ENCODE data around the gene RALGPS1. TPM values are rescaled to one million over a fixed set of nuclear protein-coding genes. Genes with fewer than 3 reads are reported as not detected.

Gene RALGPS1
- total and polyA plus RNA-seq, 2 of the 8 experiments (the other 6 are each of a cell fraction or from before 2014, with no cell fraction given) = 20.0 to 23.5 TPM

DNA sequence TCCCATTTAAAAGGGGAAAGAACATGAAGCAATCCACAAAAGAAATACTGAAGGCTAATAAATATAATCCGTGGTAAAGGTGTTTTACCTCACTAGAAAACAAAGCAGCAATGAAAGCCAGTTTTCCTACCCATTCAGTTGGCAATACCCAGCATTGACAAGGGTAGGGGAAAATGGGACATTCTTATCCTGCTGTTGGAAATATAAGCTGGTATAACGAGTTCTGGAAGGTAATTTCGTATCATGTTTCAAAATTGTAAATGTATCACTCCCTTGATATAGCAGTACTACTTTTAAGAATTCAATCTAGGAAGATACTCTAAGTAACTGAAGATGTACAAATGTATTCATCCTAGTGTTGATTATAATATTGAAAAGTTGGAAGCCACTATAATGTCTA is 22.9 kb upstream of the RALGPS1 start:
- Histone ChIP-seq H2BK5ac (ENCODE audit: low read depth, low read length) (no peak overlapping the region), H3K9me3 (ENCODE audit: insufficient read depth in 2 of 2, low read depth in 1 of 2, low read length in 1 of 2) (no peaks in the 10 kb centered on the region), H3K79me2 (ENCODE audit: control insufficient read depth in 1 of 2, insufficient read depth in 2 of 2, low read length in 2 of 2) (no peaks in the 10 kb centered on the region), H2BK15ac (ENCODE audit: low read length) (no peak overlapping the region), H3K18ac (ENCODE audit: extremely low read depth, low read length) (no peak overlapping the region), H2AK5ac (ENCODE audit: low read depth, low read length) (no peak overlapping the region), H4K8ac (ENCODE audit: extremely low read depth, insufficient read depth, low read length) (no peak overlapping the region), H4K5ac (ENCODE audit: insufficient read length, low read depth, low read length) (no peak overlapping the region), H3K56ac (replicated peaks; ENCODE audit: insufficient read length, low read depth, low read length) (no peak overlapping the region), H2AFZ (ENCODE audit: low read length) (no peak overlapping the region), H3K23ac (ENCODE audit: insufficient read length) (no peak overlapping the region), H3K36me3 (ENCODE audit: control insufficient read depth in 2 of 4, insufficient read depth in 4 of 4, low read length in 3 of 4) (no peaks in the 10 kb centered on the region), H3K4me2 (ENCODE audit: insufficient read depth in 1 of 2, low read depth in 2 of 2, low read length in 2 of 2) (no peak overlapping the region), H4K20me1 (replicated peaks in 1 of 2; ENCODE audit: control insufficient read depth in 1 of 2, insufficient read depth in 2 of 2, low read length in 2 of 2) (no peaks in the 10 kb centered on the region), H3K4me1 (replicated peaks in 1 of 4; ENCODE audit: control insufficient read depth in 3 of 4, insufficient read depth in 4 of 4, low read length in 3 of 4) (peaks cover 0 to 3% (median 2%) of the 10 kb centered on the region in 4 experiments; a peak in 5 of 7 replicates), H4K91ac (replicated peaks; ENCODE audit: insufficient read length, low read length) (no peak overlapping the region), H3K23me2 (ENCODE audit: low read depth, low read length) (no peaks in the 10 kb centered on the region; the same call in 1 of the 2 replicates), H2BK12ac (ENCODE audit: low read depth, low read length) (no peak overlapping the region), H3K27me3 (replicated peaks in 1 of 4; ENCODE audit: control insufficient read depth in 3 of 4, extremely low read depth in 1 of 4, insufficient read depth in 3 of 4, low read length in 3 of 4) (no peaks in the 10 kb centered on the region), H3K27ac (ENCODE audit: low read depth, low read length) (no peak overlapping the region), H3K4me3 (ENCODE audit: extremely low read depth in 1 of 4, insufficient read depth in 2 of 4, low read depth in 3 of 4, low read length in 4 of 4) (no peak overlapping the region), H2BK120ac (replicated peaks; ENCODE audit: low read depth, low read length) (no peak overlapping the region), H3K9ac (replicated peaks in 1 of 4; ENCODE audit: extremely low read depth in 1 of 4, low read depth in 3 of 4, low read length in 3 of 4) (no peak overlapping the region), H3K4ac (replicated peaks; ENCODE audit: insufficient read length, low read depth, low read length) (no peak overlapping the region), H3K79me1 (ENCODE audit: low read depth, low read length) (no peaks in the 10 kb centered on the region), H3K14ac (ENCODE audit: insufficient read length) (no peak overlapping the region), H2BK20ac (ENCODE audit: low read length) (no peak overlapping the region)
- WGBS, 2 experiments (ENCODE audit: extremely low coverage in 1 of 2, insufficient coverage in 1 of 2, insufficient read length in 1 of 2, insufficient replicate concordance in 2 of 2, low coverage in 1 of 2, low lambda C conversion rate in 2 of 2, missing lambda C conversion rate in 1 of 2) = 86% methylated on average over 3 of the region's 3 CpGs; no CpG with 5 or more reads in 1 of the 2 experiments
- DNase-seq (ENCODE audit: low read depth in 1 of 2, low spot score in 2 of 2) (no peak), FAIRE-seq (no peak)
- CTCF ChIA-PET (ENCODE audit: partially characterized antibody) = interaction anchor here (0.6 to 2.8 kb wide), 4 partner anchors 11 to 48 kb away, joined by 3 to 18 read pairs (median 4); no protein-coding TSS in a partner anchor
- POLR2A ChIA-PET (ENCODE audit: partially characterized antibody) = no interaction called here
- no peak for TF ChIP-seq CHD2 (IDR thresholded peaks at IDR 0.05; ENCODE audit: low read length)
- TF ChIP-seq SP1 (IDR thresholded peaks at IDR 0.05; ENCODE audit: low read depth, low read length) = no peak
- TF ChIP-seq GTF2F1 (IDR thresholded peaks at IDR 0.05; ENCODE audit: borderline replicate concordance, low read depth, low read length) = no peak
- TF ChIP-seq TCF12 (IDR thresholded peaks at IDR 0.05; ENCODE audit: low read depth, low read length) = no peak
- TF ChIP-seq TAF7 (optimal IDR thresholded peaks at IDR 0.05; ENCODE audit: borderline replicate concordance, low read depth, low read length) = no peak
- TF ChIP-seq YY1 (IDR thresholded peaks at IDR 0.05; ENCODE audit: low read depth, low read length) = no peak
- TF ChIP-seq CBX8 (IDR thresholded peaks at IDR 0.05; ENCODE audit: borderline replicate concordance, low read depth, low read length) = no peak
- no peak for TF ChIP-seq KDM4A (IDR thresholded peaks at IDR 0.05; ENCODE audit: low read depth, low read length, severe bottlenecking)
- TF ChIP-seq RFX5 (IDR thresholded peaks at IDR 0.05; ENCODE audit: borderline replicate concordance, low read depth, low read length) = no peak
- no peak for TF ChIP-seq POLR2AphosphoS5 (IDR thresholded peaks at IDR 0.05; ENCODE audit: low read depth, low read length)
- no peak for TF ChIP-seq RAD21 (IDR thresholded peaks at IDR 0.05 in 1 of 2, conservative IDR thresholded peaks at IDR 0.05 in 1 of 2; ENCODE audit: low read depth in 2 of 2, low read length in 2 of 2)
- no peak for TF ChIP-seq JUN (IDR thresholded peaks at IDR 0.05; ENCODE audit: low read depth, low read length)
- TF ChIP-seq SAP30 (IDR thresholded peaks at IDR 0.05; ENCODE audit: insufficient read depth, insufficient replicate concordance, low read length) = no peak
- TF ChIP-seq MAFK (IDR thresholded peaks at IDR 0.05; ENCODE audit: low read depth, low read length) = no peak
- TF ChIP-seq NANOG (IDR thresholded peaks at IDR 0.05; ENCODE audit: insufficient read depth, low read depth, low read length, poor library complexity, severe bottlenecking) = no peak

All from H1 (cell line).